Adrenal gland (tissue), 5 donors: ENCODE measurements around the gene GALNT10.

Experiments used
- CTCF ChIP-seq, 6 experiments: fragments of 450-650 bp in 4 of 6; fragments of 200-600 bp in 2 of 6; sonication (generic) in 1 of 6; IDR thresholded peaks; 1 replicate in 5 of 6; 2 replicates in 1 of 6; pipeline versions ENCODE4 v1.5.1 to v1.8.0; 2016 to 2021; ENCODE audit warnings: antibody characterized with exemption in 6 of 6, mild to moderate bottlenecking in 2 of 6, moderate library complexity in 1 of 6
- POLR2A ChIP-seq, 2 donors: fragments of 450-650 bp; IDR thresholded peaks; one replicate each; pipeline ENCODE4 v1.6.1; 2017; ENCODE audit warnings: antibody characterized with exemption in 2 of 2, mild to moderate bottlenecking in 2 of 2, moderate library complexity in 1 of 2
- donor health status: DM: no; HTN: no; CAD: no.

GRCh38 chr5:154412316-154412715 lies 221.8 kb downstream of the GALNT10 start:
- TF ChIP-seq CTCF (IDR thresholded peaks at IDR 0.05): no peak
- TF ChIP-seq POLR2A (IDR thresholded peaks at IDR 0.05): no peak
